Fibroblast of lung (primary cell): ENCODE results near the gene ATP11A. TPM values are rescaled to one million over a fixed set of nuclear protein-coding genes. Genes with fewer than 3 reads are reported as not detected.

Experiments
- DNase-seq, 2 donors: peaks; one replicate each; pipeline versions ENCODE4 v3.0.0 to v3.0.0-alpha.2; 2010; ENCODE audit warnings: low read depth in 2 of 2
- H2AFZ ChIP-seq: 2 replicates; pipeline ENCODE4 v1.5.1; 2012; ENCODE audit warnings: low read length, control low read depth, inconsistent platforms
- H3K27ac ChIP-seq: 2 replicates; pipeline ENCODE4 v1.5.1; 2011; ENCODE audit warnings: low read length, control low read depth; ENCODE audit not compliant: insufficient read depth
- H3K27me3 ChIP-seq: 2 replicates; pipeline ENCODE4 v1.5.1; 2011; ENCODE audit warnings: mild to moderate bottlenecking, low read length; ENCODE audit not compliant: control insufficient read depth, insufficient read depth
- H3K36me3 ChIP-seq: 2 replicates; pipeline ENCODE4 v1.5.1; 2011; ENCODE audit warnings: low read length; ENCODE audit not compliant: control insufficient read depth, insufficient read depth
- H3K4me1 ChIP-seq: 2 replicates; pipeline ENCODE4 v1.5.1; 2011; ENCODE audit warnings: low read length; ENCODE audit not compliant: control insufficient read depth, insufficient read depth; ENCODE audit errors: extremely low read depth
- H3K4me2 ChIP-seq: 2 replicates; pipeline ENCODE4 v1.5.1; 2011; ENCODE audit warnings: low read length, control low read depth; ENCODE audit not compliant: insufficient read depth; ENCODE audit errors: extremely low read depth
- H3K4me3 ChIP-seq, 4 experiments: fragments of 200-600 bp in 1 of 4; sonication (generic) in 1 of 4; replicated peaks in 1 of 4; 2 replicates each; pipeline ENCODE4 v1.5.1; 2011 to 2016; ENCODE audit warnings: low read length in 4 of 4, low read depth in 3 of 4, mild to moderate bottlenecking in 3 of 4, control low read depth in 2 of 4, inconsistent platforms in 1 of 4, mixed read lengths in 1 of 4; ENCODE audit not compliant: insufficient read depth in 1 of 4; ENCODE audit errors: control extremely low read depth in 1 of 4
- H3K79me2 ChIP-seq: 2 replicates; pipeline ENCODE4 v1.5.1; 2012; ENCODE audit warnings: mild to moderate bottlenecking, low read length, inconsistent platforms; ENCODE audit not compliant: control insufficient read depth, insufficient read depth
- H3K9ac ChIP-seq: 2 replicates; pipeline ENCODE4 v1.5.1; 2011; ENCODE audit warnings: mild to moderate bottlenecking, low read length, control low read depth; ENCODE audit not compliant: insufficient read depth
- H3K9me3 ChIP-seq: 2 replicates; pipeline ENCODE4 v1.5.1; 2012; ENCODE audit warnings: low read depth, low read length; ENCODE audit not compliant: control insufficient read depth, insufficient read depth
- H4K20me1 ChIP-seq: 2 replicates; pipeline ENCODE4 v1.5.1; 2011; ENCODE audit warnings: low read length; ENCODE audit not compliant: control insufficient read depth, insufficient read depth; ENCODE audit errors: extremely low read depth
- EZH2 ChIP-seq: IDR thresholded peaks from 2 replicates; pipeline ENCODE4 v1.5.1; 2012; ENCODE audit warnings: low read length, control low read depth, mild to moderate bottlenecking; ENCODE audit errors: missing control alignments
- polyA plus RNA-seq, 2 donors: library from polyadenylated mRNA; depleted of rRNA in 1 of 2; stranded (reverse) in 1 of 2; unstranded in 1 of 2; fragments of >200 nt; gene quantifications; 2 replicates each; pipeline ENCODE4 v1.2.1, GENCODE V29; 2011 to 2012; ENCODE audit warnings: missing spikeins in 1 of 2
- total RNA-seq: library from RNA; depleted of rRNA; stranded (reverse); fragments of >200 nt; gene quantifications from 2 replicates; pipeline ENCODE4 v1.2.1, GENCODE V29; 2014
- TF ChIP-seq, protein P1 (sequence below), 2 donors: IDR thresholded peaks in 1 of 2; conservative IDR thresholded peaks in 1 of 2; 1 replicate in 1 of 2; 2 replicates in 1 of 2; pipeline ENCODE4 v1.5.1; 2011 to 2012; ENCODE audit warnings: low read length in 2 of 2, control low read depth in 1 of 2, inconsistent platforms in 1 of 2, low read depth in 1 of 2, mild to moderate bottlenecking in 1 of 2

The ATP11A gene
- total and polyA plus RNA-seq, 2 donors (not counting 1 experiment from before 2014, with no cell fraction given), result 2.3 to 7.8 TPM

DNA sequence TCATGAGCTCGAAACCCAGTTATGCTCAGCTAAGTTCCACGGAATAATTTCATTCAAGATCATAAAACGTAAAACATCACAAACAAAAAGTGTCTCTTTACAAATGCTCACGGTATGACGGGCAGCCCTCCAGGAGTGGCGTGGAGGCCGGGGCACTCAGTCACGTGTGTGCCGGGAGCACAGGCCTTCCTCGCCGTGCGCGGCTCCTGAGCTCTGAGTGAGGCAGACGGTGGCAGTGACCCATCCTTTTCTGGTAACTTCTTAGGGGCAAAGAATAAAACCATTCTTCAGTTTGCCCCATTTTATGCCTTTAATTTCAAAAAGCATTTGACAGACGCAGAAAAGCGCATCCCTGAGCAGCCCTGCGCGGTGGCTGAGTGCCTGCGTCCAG, 72.8 kb downstream of the ATP11A start:
- TF ChIP-seq, protein P1, sequence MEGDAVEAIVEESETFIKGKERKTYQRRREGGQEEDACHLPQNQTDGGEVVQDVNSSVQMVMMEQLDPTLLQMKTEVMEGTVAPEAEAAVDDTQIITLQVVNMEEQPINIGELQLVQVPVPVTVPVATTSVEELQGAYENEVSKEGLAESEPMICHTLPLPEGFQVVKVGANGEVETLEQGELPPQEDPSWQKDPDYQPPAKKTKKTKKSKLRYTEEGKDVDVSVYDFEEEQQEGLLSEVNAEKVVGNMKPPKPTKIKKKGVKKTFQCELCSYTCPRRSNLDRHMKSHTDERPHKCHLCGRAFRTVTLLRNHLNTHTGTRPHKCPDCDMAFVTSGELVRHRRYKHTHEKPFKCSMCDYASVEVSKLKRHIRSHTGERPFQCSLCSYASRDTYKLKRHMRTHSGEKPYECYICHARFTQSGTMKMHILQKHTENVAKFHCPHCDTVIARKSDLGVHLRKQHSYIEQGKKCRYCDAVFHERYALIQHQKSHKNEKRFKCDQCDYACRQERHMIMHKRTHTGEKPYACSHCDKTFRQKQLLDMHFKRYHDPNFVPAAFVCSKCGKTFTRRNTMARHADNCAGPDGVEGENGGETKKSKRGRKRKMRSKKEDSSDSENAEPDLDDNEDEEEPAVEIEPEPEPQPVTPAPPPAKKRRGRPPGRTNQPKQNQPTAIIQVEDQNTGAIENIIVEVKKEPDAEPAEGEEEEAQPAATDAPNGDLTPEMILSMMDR (conservative IDR thresholded peaks at IDR 0.05 in 1 of 2, IDR thresholded peaks at IDR 0.05 in 1 of 2; ENCODE audit: low read depth in 1 of 2, low read length in 2 of 2), result no peak
- no peak for TF ChIP-seq EZH2
- H3K4me1 ChIP-seq, result peaks cover 8% of the 10 kb centered on the region
- no peak for DNase-seq
- H3K4me2 ChIP-seq, result no peak overlapping the region
- no peak overlapping the region for H3K9ac ChIP-seq
- H4K20me1 ChIP-seq, result no peaks in the 10 kb centered on the region
- peak overlapping the region; percentile 25 for H3K27ac ChIP-seq
- H3K27me3 ChIP-seq, result no peaks in the 10 kb centered on the region
- H2AFZ ChIP-seq, result no peak overlapping the region
- no peak overlapping the region for H3K4me3 ChIP-seq
- no peaks in the 10 kb centered on the region for H3K79me2 ChIP-seq
- H3K36me3 ChIP-seq, result no peaks in the 10 kb centered on the region
- no peaks in the 10 kb centered on the region for H3K9me3 ChIP-seq

DNA sequence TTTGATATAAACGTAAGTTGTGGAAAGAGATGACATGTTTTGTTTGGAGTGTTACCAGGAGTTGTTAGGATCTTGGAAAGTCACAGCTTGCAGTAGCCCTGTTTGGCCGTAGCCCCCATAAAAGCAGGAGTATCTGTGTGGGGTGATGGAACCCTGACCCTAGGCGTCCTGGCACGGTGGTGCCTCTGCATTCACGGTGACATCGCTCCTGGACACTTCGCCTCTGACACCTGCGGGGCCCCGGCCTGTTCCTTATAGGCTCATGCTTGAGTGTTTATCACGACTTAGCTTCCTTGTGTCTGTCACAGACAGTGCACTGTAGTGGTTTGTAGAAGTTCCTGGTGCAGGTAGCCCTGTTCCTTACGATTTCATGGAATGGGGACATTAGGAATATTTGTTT, 74.2 kb downstream of the ATP11A start:
- Histone ChIP-seq H3K9ac (no peak overlapping the region), H3K4me1 (peaks cover 8% of the 10 kb centered on the region), H3K4me2 (no peak overlapping the region), H3K9me3 (no peaks in the 10 kb centered on the region), H3K27ac (no peak overlapping the region), H3K4me3 (no peak overlapping the region), H3K36me3 (no peaks in the 10 kb centered on the region), H3K27me3 (no peaks in the 10 kb centered on the region), H4K20me1 (no peaks in the 10 kb centered on the region), H3K79me2 (no peaks in the 10 kb centered on the region), H2AFZ (no peak overlapping the region)
- DNase-seq, result no peak
- TF ChIP-seq, protein P1 (conservative IDR thresholded peaks at IDR 0.05 in 1 of 2, IDR thresholded peaks at IDR 0.05 in 1 of 2; ENCODE audit: low read depth in 1 of 2, low read length in 2 of 2), result no peak
- TF ChIP-seq EZH2, result no peak

DNA sequence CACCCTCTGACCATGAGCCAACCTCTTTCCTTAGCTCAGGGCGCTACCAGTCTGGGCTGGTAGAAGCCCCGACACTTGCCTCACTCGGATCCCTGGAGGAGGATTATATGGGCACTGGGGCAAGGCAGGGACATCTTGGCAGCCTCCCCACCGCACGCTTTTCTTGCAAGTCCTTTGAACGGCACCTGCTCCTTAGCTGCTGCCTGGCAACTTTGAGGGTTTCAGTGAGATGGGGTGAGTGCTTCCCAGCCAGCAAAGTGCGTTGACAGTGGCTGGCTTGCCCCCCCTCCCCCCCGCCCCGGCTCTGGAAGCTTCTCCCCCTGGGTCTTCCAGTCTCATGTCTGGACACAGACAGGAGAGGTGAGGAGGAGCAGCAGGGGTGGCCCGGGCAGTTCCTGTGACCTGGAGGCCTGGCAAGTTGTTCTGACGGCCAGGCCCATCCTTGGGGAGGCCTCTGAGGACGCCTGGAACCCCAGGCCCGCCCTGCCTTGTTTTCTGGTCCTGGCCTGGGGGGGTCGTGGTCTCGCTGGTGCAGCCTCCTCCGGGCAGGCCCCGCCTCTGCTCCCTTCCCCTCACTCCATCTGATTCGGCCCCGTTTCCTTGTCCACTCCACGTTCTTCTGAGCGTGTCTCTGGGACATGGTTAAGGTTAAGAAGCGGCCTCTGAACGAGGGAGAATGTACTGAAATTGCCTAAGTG, 75.2 kb downstream of the ATP11A start:
- Histone ChIP-seq H3K27me3 (no peaks in the 10 kb centered on the region), H2AFZ (no peak overlapping the region), H3K9me3 (no peaks in the 10 kb centered on the region), H4K20me1 (no peaks in the 10 kb centered on the region), H3K9ac (no peak overlapping the region), H3K79me2 (no peaks in the 10 kb centered on the region), H3K36me3 (no peaks in the 10 kb centered on the region), H3K27ac (no peak overlapping the region), H3K4me1 (peaks cover 5% of the 10 kb centered on the region), H3K4me3 (no peak overlapping the region), H3K4me2 (no peak overlapping the region)
- no peak for DNase-seq
- TF ChIP-seq, protein P1 (conservative IDR thresholded peaks at IDR 0.05 in 1 of 2, IDR thresholded peaks at IDR 0.05 in 1 of 2; ENCODE audit: low read depth in 1 of 2, low read length in 2 of 2), result no peak
- no peak for TF ChIP-seq EZH2
